ENCODE measurements around the gene ALS2.
"Not testable (repeated sequence)": the region's sequence is repeated elsewhere in the genome, so short reads cannot be mapped to it uniquely, and the experiment has no call there.

ALS2 gene

GRCh38 chr2:201790989-201791388 is 10.3 kb upstream of the ALS2 start:
- DNase-seq = no peak

DNA sequence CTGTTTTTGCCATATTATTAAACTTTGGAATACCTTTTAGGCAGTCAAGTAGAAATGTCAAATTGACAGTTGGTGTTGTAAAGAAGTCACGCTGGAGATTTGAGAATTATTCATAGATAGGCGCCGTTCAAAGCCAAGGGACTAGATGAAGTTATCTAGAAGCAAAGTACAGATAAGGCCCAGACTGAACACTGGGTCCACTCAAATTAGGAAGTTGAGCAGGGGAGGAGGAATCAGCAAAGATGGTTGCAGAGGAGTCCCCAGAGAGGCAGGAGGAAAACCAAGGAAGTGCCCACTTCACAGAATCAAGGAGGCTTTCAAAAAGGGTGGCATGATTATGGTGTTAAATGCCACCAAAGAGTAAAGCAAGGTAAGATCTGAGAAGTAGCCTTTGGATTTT is 9.6 kb upstream of the ALS2 start:
- no peak for DNase-seq

GRCh38 chr2:201789395-201789794 is 8.7 kb upstream of the ALS2 start:
- DNase-seq = no peak

- no peak for DNase-seq
These were observed 7.6 kb upstream of the ALS2 start for GRCh38 chr2:201788371-201788770.

GRCh38 chr2:201786471-201786870 is 5.7 kb upstream of the ALS2 start:
- DNase-seq = no peak

DNA sequence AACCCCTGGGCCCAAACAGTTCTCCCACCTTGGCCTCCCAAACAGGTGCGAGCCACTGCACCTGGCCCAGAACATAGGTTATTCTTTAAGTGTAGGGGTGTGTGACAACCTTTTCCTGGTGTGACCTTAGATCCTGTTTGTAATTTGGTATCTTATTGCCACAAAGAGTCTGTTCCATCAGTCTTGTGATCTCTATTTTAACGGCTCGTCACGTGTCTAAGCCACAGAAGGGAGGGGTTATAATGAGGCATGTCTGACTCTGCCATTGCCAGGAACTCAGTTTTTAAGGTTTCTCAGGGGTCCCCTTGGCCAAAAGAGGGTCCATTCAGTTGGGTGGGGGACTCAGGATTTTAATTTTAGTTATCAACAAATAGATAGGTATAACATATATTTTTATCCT is 4.4 kb upstream of the ALS2 start:
- no peak for DNase-seq

- DNase-seq = no peak
These were observed 3.8 kb upstream of the ALS2 start for GRCh38 chr2:201784563-201784962.

- DNase-seq = peak; percentile 2
These were observed 871 bp upstream of the ALS2 start for GRCh38 chr2:201781557-201782051.

DNA sequence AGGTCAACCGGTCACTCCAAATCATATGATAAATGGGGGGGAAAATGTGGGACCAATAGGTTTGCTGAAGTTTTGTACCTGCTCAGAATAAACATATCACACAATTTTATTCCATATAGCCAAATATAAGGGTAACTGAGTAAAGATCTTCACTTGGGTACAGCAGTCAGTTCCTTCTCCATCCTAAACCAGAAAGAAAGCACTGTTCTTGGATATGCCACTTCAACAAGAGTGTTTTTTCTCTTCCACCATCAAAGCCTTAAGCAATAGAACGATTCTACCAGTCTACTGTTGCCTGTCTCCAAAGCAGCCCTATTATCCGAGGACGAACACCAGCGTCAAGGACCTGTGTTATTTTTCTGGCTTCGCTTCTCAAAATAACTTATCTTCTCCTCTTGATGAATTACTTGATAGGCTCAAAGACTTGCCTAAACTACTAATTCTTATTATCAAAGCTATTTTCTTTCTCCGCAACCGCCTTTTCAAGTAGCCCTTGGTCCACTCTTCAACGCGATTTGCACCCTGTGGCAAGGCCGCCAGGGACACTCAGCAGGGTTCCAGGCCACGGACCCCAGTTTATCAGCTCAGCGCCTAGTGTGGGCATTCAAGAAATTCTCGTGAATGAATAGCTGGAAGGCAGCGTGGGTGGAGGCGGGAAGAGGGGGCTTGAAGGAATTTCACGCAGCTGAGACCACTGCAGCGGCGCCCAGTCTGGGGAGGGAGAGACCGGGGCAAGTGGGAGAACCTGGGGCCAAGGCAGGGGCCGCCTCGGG is 646 bp downstream of the ALS2 start:
- DNase-seq = no peak

- no peak for DNase-seq
These were observed 2.9 kb downstream of the ALS2 start for GRCh38 chr2:201777869-201778268.

GRCh38 chr2:201777043-201777442 is 3.7 kb downstream of the ALS2 start:
- DNase-seq = no peak

DNA sequence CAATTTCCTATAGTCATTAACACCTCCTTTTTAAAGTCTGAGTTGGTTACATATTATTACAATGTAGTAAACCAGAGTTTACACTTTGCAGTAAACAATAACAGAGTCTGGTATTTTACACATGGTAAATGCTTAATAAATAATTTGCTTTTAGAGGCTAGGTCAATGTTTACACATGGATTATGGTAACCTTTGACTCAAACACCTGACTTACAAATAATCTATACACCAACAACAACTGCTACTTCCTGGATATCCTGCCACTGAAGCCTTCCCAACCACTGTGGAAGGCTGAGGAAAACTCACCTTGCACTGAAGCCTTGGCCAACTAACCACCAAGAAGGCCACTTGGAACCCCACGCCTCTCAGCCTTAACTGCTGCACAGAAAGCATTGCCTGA is 5.4 kb downstream of the ALS2 start:
- no peak for DNase-seq

- DNase-seq = no peak
These were observed 6.2 kb downstream of the ALS2 start for GRCh38 chr2:201774546-201774945.

GRCh38 chr2:201773990-201774389 is 6.7 kb downstream of the ALS2 start:
- no peak for DNase-seq

GRCh38 chr2:201769666-201770373 is 10.9 kb downstream of the ALS2 start:
- no peak for DNase-seq

DNA sequence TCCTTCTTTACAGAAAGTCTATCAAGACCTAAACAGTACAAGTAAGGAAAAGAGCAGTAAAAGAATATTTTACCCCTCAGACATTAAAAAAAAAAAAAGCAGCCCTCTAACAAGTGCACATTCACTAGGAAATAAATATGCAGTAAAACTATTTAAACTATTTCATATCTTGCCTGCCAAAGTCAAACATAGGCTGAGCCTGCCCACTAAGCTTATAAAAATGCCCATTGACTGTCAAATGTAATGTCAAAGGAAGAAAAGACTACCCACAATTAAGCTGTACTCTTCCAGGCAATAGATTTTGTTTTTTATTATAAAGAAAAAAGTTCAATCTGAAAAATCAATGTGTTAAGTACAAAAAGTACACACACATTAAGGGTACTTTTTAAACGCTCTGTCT is 11.8 kb downstream of the ALS2 start:
- no peak for DNase-seq

DNA sequence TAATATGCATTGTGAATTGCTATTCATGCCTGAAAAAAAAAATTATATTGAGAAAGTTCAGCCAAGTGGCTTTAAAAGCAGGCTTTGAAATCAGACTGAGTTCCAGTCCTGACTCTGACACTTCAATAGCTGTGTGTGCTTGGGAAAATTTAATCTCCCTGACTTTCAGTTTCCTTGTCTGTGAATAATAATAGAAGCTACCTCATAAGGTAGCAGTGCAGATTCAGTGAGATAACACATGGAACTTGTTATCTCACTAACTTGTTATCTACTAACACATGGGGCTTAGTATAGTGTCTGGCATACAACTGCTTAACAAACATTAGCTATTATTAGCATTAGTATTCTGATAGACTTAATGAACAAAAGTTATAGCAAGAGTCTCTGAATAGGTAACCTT is 14.9 kb downstream of the ALS2 start:
- no peak for DNase-seq

- DNase-seq = not testable (repeated sequence)
These were observed 16.3 kb downstream of the ALS2 start for GRCh38 chr2:201764469-201764868.

- DNase-seq = no peak
These were observed 19.6 kb downstream of the ALS2 start for GRCh38 chr2:201761101-201761500.

DNA sequence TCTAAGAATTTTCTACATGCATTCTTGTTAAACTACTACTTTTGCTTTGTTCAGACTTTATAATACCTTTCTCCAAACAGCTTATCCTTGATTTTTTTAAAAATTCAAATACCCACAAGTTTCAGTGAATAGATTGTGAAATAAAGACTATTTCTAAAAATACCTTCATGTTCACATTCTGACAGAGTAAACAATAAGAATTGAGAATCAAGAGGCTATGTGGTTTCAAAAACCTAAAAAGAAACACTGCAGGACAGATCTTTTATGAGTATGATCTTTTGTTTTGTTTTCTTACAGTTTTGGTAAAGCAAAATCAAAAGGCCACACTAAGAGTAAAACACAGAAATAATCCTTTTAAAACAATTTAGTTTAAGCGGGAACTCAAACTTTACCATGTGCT is 21.2 kb downstream of the ALS2 start:
- no peak for DNase-seq

DNA sequence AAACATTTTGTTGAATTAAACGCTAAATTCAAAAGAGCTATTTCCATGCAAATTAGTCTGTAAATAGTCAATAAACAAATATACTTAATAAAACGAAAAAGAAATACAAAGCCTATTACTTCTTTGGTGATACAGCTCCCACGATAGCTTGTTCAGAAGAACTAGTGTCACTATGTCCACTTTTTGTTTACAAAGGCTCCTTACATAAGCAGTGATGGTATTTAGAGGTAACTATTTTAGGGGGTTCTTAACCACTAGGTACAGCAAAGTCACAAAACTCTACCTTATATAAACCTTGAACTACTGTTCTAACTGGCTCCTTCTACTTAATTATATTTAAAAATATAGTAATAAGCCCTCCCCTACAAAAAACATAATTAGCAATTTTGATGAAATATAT is 21.9 kb downstream of the ALS2 start:
- DNase-seq = no peak

- DNase-seq = no peak
These were observed 22.5 kb downstream of the ALS2 start for GRCh38 chr2:201758234-201758633.

- DNase-seq = no peak
These were observed 25.9 kb downstream of the ALS2 start for GRCh38 chr2:201754717-201755415.

DNA sequence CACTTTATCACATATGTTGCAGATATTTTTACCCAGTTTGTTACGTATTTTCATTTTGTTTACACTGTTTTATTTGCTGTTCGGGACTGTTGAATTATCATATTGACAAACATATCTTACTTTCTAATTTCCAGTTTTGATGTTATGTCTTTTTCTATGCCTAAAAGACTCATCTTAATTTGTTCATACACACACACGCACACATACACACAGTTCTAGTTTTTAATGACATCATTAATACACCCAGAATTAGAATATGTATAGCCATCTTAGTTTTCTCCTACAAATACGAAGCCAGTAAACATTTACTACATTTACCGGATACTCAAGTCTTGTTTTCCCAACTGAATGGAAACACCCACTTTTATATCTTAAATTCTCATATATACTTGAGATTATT is 29.2 kb downstream of the ALS2 start:
- no peak for DNase-seq
